Activated CD4-positive, alpha-beta T cell treated with anti-CD3 and anti-CD28 coated beads, Interleukin-10, Interleukin-2, amounts not matched to agents 100 ng/mL and 50 ng/mL, durations not matched to agents 16 hours and 8 hours (primary cell): ENCODE results near the gene IL1RAPL1.

Experiments
- DNase-seq: peaks from one replicate; pipeline ENCODE4 v3.0.0-alpha.2; 2020

The IL1RAPL1 gene

GRCh38 chrX:29143356-29143755 is 556.1 kb downstream of the IL1RAPL1 start:
- no peak for DNase-seq

- no peak for DNase-seq
Observed at GRCh38 chrX:29143756-29144155, 556.5 kb downstream of the IL1RAPL1 start.

GRCh38 chrX:29145316-29145715 is 558.1 kb downstream of the IL1RAPL1 start:
- DNase-seq = no peak

GRCh38 chrX:29148511-29148910 is 561.3 kb downstream of the IL1RAPL1 start:
- DNase-seq = no peak

- no peak for DNase-seq
Observed at GRCh38 chrX:29155286-29155685, 568.0 kb downstream of the IL1RAPL1 start.

GRCh38 chrX:29172880-29173279 is 585.6 kb downstream of the IL1RAPL1 start:
- DNase-seq = no peak

GRCh38 chrX:29187264-29187663 is 600.0 kb downstream of the IL1RAPL1 start:
- DNase-seq = no peak

- DNase-seq = no peak
Observed at GRCh38 chrX:29196501-29196900, 609.3 kb downstream of the IL1RAPL1 start.

- no peak for DNase-seq
Observed at GRCh38 chrX:29215251-29215650, 628.0 kb downstream of the IL1RAPL1 start.

- no peak for DNase-seq
Observed at GRCh38 chrX:29225670-29226069, 638.4 kb downstream of the IL1RAPL1 start.

- DNase-seq = no peak
Observed at GRCh38 chrX:29229802-29230201, 642.6 kb downstream of the IL1RAPL1 start.

GRCh38 chrX:29231800-29232199 is 644.6 kb downstream of the IL1RAPL1 start:
- no peak for DNase-seq

- no peak for DNase-seq
Observed at GRCh38 chrX:29233592-29234183, 646.4 kb downstream of the IL1RAPL1 start.

GRCh38 chrX:29237972-29238371 is 650.7 kb downstream of the IL1RAPL1 start:
- DNase-seq = no peak

GRCh38 chrX:29241809-29242208 is 654.6 kb downstream of the IL1RAPL1 start:
- no peak for DNase-seq

- DNase-seq = no peak
Observed at GRCh38 chrX:29242856-29243255, 655.6 kb downstream of the IL1RAPL1 start.

- no peak for DNase-seq
Observed at GRCh38 chrX:29243942-29244341, 656.7 kb downstream of the IL1RAPL1 start.

GRCh38 chrX:29254515-29254914 is 667.3 kb downstream of the IL1RAPL1 start:
- DNase-seq = no peak

GRCh38 chrX:29257521-29257920 is 670.3 kb downstream of the IL1RAPL1 start:
- DNase-seq = no peak

GRCh38 chrX:29269390-29269789 is 682.1 kb downstream of the IL1RAPL1 start:
- no peak for DNase-seq

- no peak for DNase-seq
Observed at GRCh38 chrX:29274517-29274916, 687.3 kb downstream of the IL1RAPL1 start.

GRCh38 chrX:29275928-29276327 is 688.7 kb downstream of the IL1RAPL1 start:
- DNase-seq = no peak

GRCh38 chrX:29281078-29281742 is 694.0 kb downstream of the IL1RAPL1 start:
- no peak for DNase-seq

- DNase-seq = no peak
Observed at GRCh38 chrX:29285664-29286063, 698.4 kb downstream of the IL1RAPL1 start.
